Esophagus muscularis mucosa (tissue), 4 donors: ENCODE measurements around the gene BORCS6. TPM values are rescaled to one million over a fixed set of nuclear protein-coding genes. Genes with fewer than 3 reads are reported as not detected.

Experiments
- DNase-seq: peaks from one replicate; pipeline ENCODE4 v3.0.0-alpha.2; 2017; ENCODE audit errors: extremely low spot score
- H3K27ac ChIP-seq, 4 donors: fragments of 200-600 bp; sonication (generic); replicated peaks in 1 of 4; 1 replicate in 3 of 4; 2 replicates in 1 of 4; pipeline ENCODE4 v1.5.1; 2016 to 2019; ENCODE audit warnings: mild to moderate bottlenecking in 1 of 4
- H3K27me3 ChIP-seq, 4 donors: fragments of 200-600 bp; sonication (generic); one replicate each; pipeline versions ENCODE4 v1.5.1 to v1.6.0; 2016 to 2019
- H3K36me3 ChIP-seq, 4 donors: fragments of 200-600 bp; sonication (generic); one replicate each; pipeline ENCODE4 v1.5.1; 2016 to 2019
- H3K4me1 ChIP-seq, 4 donors: fragments of 200-600 bp; sonication (generic); one replicate each; pipeline ENCODE4 v1.5.1; 2016 to 2019
- H3K4me3 ChIP-seq, 4 donors: fragments of 200-600 bp; sonication (generic); 1 replicate in 2 of 4; 2 replicates in 2 of 4; pipeline ENCODE4 v1.5.1; 2016 to 2019; ENCODE audit warnings: mild to moderate bottlenecking in 4 of 4, moderate library complexity in 1 of 4
- H3K9me3 ChIP-seq, 4 donors: fragments of 200-600 bp; sonication (generic); 1 replicate in 3 of 4; 2 replicates in 1 of 4; pipeline ENCODE4 v1.5.1; 2016 to 2019
- CTCF ChIP-seq, 3 experiments: fragments of 200-600 bp in 2 of 3; fragments of 450-650 bp in 1 of 3; sonication (generic) in 2 of 3; IDR thresholded peaks; one replicate each; pipeline ENCODE4 v1.5.1; 2017 to 2019; ENCODE audit warnings: antibody characterized with exemption in 3 of 3, mild to moderate bottlenecking in 2 of 3, moderate library complexity in 1 of 3
- EP300 ChIP-seq: sonication (generic); formaldehyde crosslinking; IDR thresholded peaks from one replicate; pipeline ENCODE4 v1.6.1; 2017; ENCODE audit warnings: antibody characterized with exemption
- POLR2A ChIP-seq: fragments of 450-650 bp; IDR thresholded peaks from one replicate; pipeline ENCODE4 v1.6.1; 2017; ENCODE audit warnings: antibody characterized with exemption, moderate library complexity, mild to moderate bottlenecking, low read depth
- POLR2AphosphoS5 ChIP-seq, 2 donors: sonication (generic); formaldehyde crosslinking; IDR thresholded peaks; one replicate each; pipeline ENCODE4 v1.6.1; 2017; ENCODE audit warnings: antibody characterized with exemption in 2 of 2
- WGBS: methylation state at CpG from one replicate; pipeline ENCODE4 v1.1.5; 2018; 5-methylcytosine and 5-hydroxymethylcytosine counted together
- intact Hi-C: fragments of 100-400 bp; cut with DNase I; formaldehyde crosslinking; loops from one replicate; pipeline ENCODE4 v1.15.1; 2023
- total RNA-seq, 4 donors: library from RNA; depleted of rRNA; stranded (reverse); fragments of >200 nt; gene quantifications; one replicate each; pipeline versions ENCODE4 v1.1.0 to v1.2.1, GENCODE V29; 2016

Gene BORCS6
- total RNA-seq, 4 donors from 2014 or later: 8.6 to 22.4 (median 13.9) TPM

GRCh38 chr17:8156246-8156992, 33.6 kb downstream of the BORCS6 start:
- TF ChIP-seq POLR2AphosphoS5 (IDR thresholded peaks at IDR 0.05): peak in 1 of 2 donors; percentile 100
- no peak for TF ChIP-seq CTCF (IDR thresholded peaks at IDR 0.05)
- peak; percentile 100 for TF ChIP-seq POLR2A
- TF ChIP-seq EP300: peak; percentile 2

GRCh38 chr17:8155996-8156245, 34.1 kb downstream of the BORCS6 start:
- no peak for DNase-seq
- Histone ChIP-seq H3K4me1 (peaks cover 37 to 60% (median 59%) of the 10 kb centered on the region in 4 donors), H3K4me3 (peak overlapping the region; percentile 72 to 93 (median 84)), H3K36me3 (peaks cover 4 to 23% (median 18%) of the 10 kb centered on the region in 4 donors), H3K27ac (peak overlapping the region; percentile 94 to 100 (median 100)), H3K9me3 (no peaks in the 10 kb centered on the region), H3K27me3 (no peaks in the 10 kb centered on the region)
- 0% methylated on average over 11 of the region's 11 CpGs for WGBS
- intact Hi-C loops: no loop called here
- TF ChIP-seq POLR2A (no peak), EP300 (no peak), POLR2AphosphoS5 (IDR thresholded peaks at IDR 0.05) (no peak), CTCF (IDR thresholded peaks at IDR 0.05) (no peak)

More at GRCh38 chr17:8156246-8156992, 33.6 kb downstream of the BORCS6 start:
- peak; percentile 100 for DNase-seq
- Histone ChIP-seq H3K4me1 (peaks cover 42 to 63% (median 63%) of the 10 kb centered on the region in 4 donors), H3K27ac (peak overlapping the region; percentile 100), H3K36me3 (peaks cover 9 to 28% (median 23%) of the 10 kb centered on the region in 4 donors), H3K4me3 (peak overlapping the region; percentile 72 to 93 (median 84)), H3K9me3 (no peaks in the 10 kb centered on the region), H3K27me3 (no peaks in the 10 kb centered on the region)
- intact Hi-C loops: no loop called here
- under 1% methylated on average over 58 of the region's 59 CpGs for WGBS

GRCh38 chr17:8155231-8155995, 34.6 kb downstream of the BORCS6 start:
- intact Hi-C loops: no loop called here
- DNase-seq: no peak
- TF ChIP-seq CTCF (IDR thresholded peaks at IDR 0.05): no peak
- TF ChIP-seq EP300: no peak
- no peak for TF ChIP-seq POLR2AphosphoS5 (IDR thresholded peaks at IDR 0.05)
- no peak for TF ChIP-seq POLR2A
- 10% methylated on average over 13 of the region's 14 CpGs for WGBS
- H3K27ac ChIP-seq: peak overlapping the region; percentile 94 to 100 (median 100)
- H3K36me3 ChIP-seq: peaks cover 3 to 23% (median 18%) of the 10 kb centered on the region in 4 donors
- H3K9me3 ChIP-seq: no peaks in the 10 kb centered on the region
- peaks cover 38 to 60% (median 59%) of the 10 kb centered on the region in 4 donors for H3K4me1 ChIP-seq
- H3K27me3 ChIP-seq: no peaks in the 10 kb centered on the region
- peak overlapping the region; percentile 72 to 93 (median 84) for H3K4me3 ChIP-seq

- 10% methylated on average over 11 of the region's 11 CpGs for WGBS
- intact Hi-C loops: loop anchor here (5.0 kb wide), 1 partner anchor 312 kb away; no protein-coding TSS in a partner anchor
- peak overlapping the region; percentile 72 to 93 (median 84) for H3K4me3 ChIP-seq
- H3K27me3 ChIP-seq: no peaks in the 10 kb centered on the region
- peak overlapping the region; percentile 94 to 100 (median 100) for H3K27ac ChIP-seq
- peaks cover 10 to 25% (median 20%) of the 10 kb centered on the region in 4 donors for H3K36me3 ChIP-seq
- TF ChIP-seq POLR2A: peak; percentile 34
- no peak for TF ChIP-seq POLR2AphosphoS5 (IDR thresholded peaks at IDR 0.05)
- no peaks in the 10 kb centered on the region for H3K9me3 ChIP-seq
- H3K4me1 ChIP-seq: peaks cover 45 to 60% (median 59%) of the 10 kb centered on the region in 4 donors
- no peak for DNase-seq
Measured at GRCh38 chr17:8154608-8155155, 35.3 kb downstream of the BORCS6 start.
